Esophagus muscularis mucosa (tissue), 4 donors: ENCODE results near the gene NFATC1. TPM values are rescaled to one million over a fixed set of nuclear protein-coding genes. Genes with fewer than 3 reads are reported as not detected.

ENCODE experiments used
- DNase-seq: peaks from one replicate; pipeline ENCODE4 v3.0.0-alpha.2; 2017; ENCODE audit errors: extremely low spot score
- H3K27ac ChIP-seq, 4 donors: fragments of 200-600 bp; sonication (generic); replicated peaks in 1 of 4; 1 replicate in 3 of 4; 2 replicates in 1 of 4; pipeline ENCODE4 v1.5.1; 2016 to 2019; ENCODE audit warnings: mild to moderate bottlenecking in 1 of 4
- H3K27me3 ChIP-seq, 4 donors: fragments of 200-600 bp; sonication (generic); one replicate each; pipeline versions ENCODE4 v1.5.1 to v1.6.0; 2016 to 2019
- H3K36me3 ChIP-seq, 4 donors: fragments of 200-600 bp; sonication (generic); one replicate each; pipeline ENCODE4 v1.5.1; 2016 to 2019
- H3K4me1 ChIP-seq, 4 donors: fragments of 200-600 bp; sonication (generic); one replicate each; pipeline ENCODE4 v1.5.1; 2016 to 2019
- H3K4me3 ChIP-seq, 4 donors: fragments of 200-600 bp; sonication (generic); 1 replicate in 2 of 4; 2 replicates in 2 of 4; pipeline ENCODE4 v1.5.1; 2016 to 2019; ENCODE audit warnings: mild to moderate bottlenecking in 4 of 4, moderate library complexity in 1 of 4
- H3K9me3 ChIP-seq, 4 donors: fragments of 200-600 bp; sonication (generic); 1 replicate in 3 of 4; 2 replicates in 1 of 4; pipeline ENCODE4 v1.5.1; 2016 to 2019
- CTCF ChIP-seq, 3 experiments: fragments of 200-600 bp in 2 of 3; fragments of 450-650 bp in 1 of 3; sonication (generic) in 2 of 3; IDR thresholded peaks; one replicate each; pipeline ENCODE4 v1.5.1; 2017 to 2019; ENCODE audit warnings: antibody characterized with exemption in 3 of 3, mild to moderate bottlenecking in 2 of 3, moderate library complexity in 1 of 3
- EP300 ChIP-seq: sonication (generic); formaldehyde crosslinking; IDR thresholded peaks from one replicate; pipeline ENCODE4 v1.6.1; 2017; ENCODE audit warnings: antibody characterized with exemption
- POLR2A ChIP-seq: fragments of 450-650 bp; IDR thresholded peaks from one replicate; pipeline ENCODE4 v1.6.1; 2017; ENCODE audit warnings: antibody characterized with exemption, moderate library complexity, mild to moderate bottlenecking, low read depth
- POLR2AphosphoS5 ChIP-seq, 2 donors: sonication (generic); formaldehyde crosslinking; IDR thresholded peaks; one replicate each; pipeline ENCODE4 v1.6.1; 2017; ENCODE audit warnings: antibody characterized with exemption in 2 of 2
- WGBS: methylation state at CpG from one replicate; pipeline ENCODE4 v1.1.5; 2018; 5-methylcytosine and 5-hydroxymethylcytosine counted together
- intact Hi-C: fragments of 100-400 bp; cut with DNase I; formaldehyde crosslinking; loops from one replicate; pipeline ENCODE4 v1.15.1; 2023
- total RNA-seq, 4 donors: library from RNA; depleted of rRNA; stranded (reverse); fragments of >200 nt; gene quantifications; one replicate each; pipeline versions ENCODE4 v1.1.0 to v1.2.1, GENCODE V29; 2016

Gene NFATC1
- total RNA-seq, 4 donors from 2014 or later: 15.0 to 22.0 (median 17.8) TPM

GRCh38 chr18:79477711-79478483 lies 82.2 kb downstream of the NFATC1 start:
- intact Hi-C loops: no loop called here
- WGBS: 90% methylated on average over 11 of the region's 22 CpGs
- no peak overlapping the region for H3K27ac ChIP-seq
- no peaks in the 10 kb centered on the region for H3K4me1 ChIP-seq
- no peak for DNase-seq
- no peaks in the 10 kb centered on the region for H3K27me3 ChIP-seq
- H3K36me3 ChIP-seq: peaks cover 10 to 60% (median 34%) of the 10 kb centered on the region in 4 donors
- no peak for TF ChIP-seq CTCF (IDR thresholded peaks at IDR 0.05)
- no peak for TF ChIP-seq EP300
- TF ChIP-seq POLR2AphosphoS5 (IDR thresholded peaks at IDR 0.05): no peak
- TF ChIP-seq POLR2A: no peak
- no peaks in the 10 kb centered on the region for H3K9me3 ChIP-seq
- no peak overlapping the region for H3K4me3 ChIP-seq

- intact Hi-C loops: no loop called here
- DNase-seq: no peak
- H3K4me1 ChIP-seq: no peaks in the 10 kb centered on the region
- no peak overlapping the region for H3K4me3 ChIP-seq
- no peak for TF ChIP-seq POLR2A
- TF ChIP-seq CTCF (IDR thresholded peaks at IDR 0.05): no peak
- no peak for TF ChIP-seq EP300
- TF ChIP-seq POLR2AphosphoS5 (IDR thresholded peaks at IDR 0.05): no peak
- peaks cover 10 to 53% (median 29%) of the 10 kb centered on the region in 4 donors for H3K36me3 ChIP-seq
- no peaks in the 10 kb centered on the region for H3K27me3 ChIP-seq
- H3K27ac ChIP-seq: no peak overlapping the region
- no peaks in the 10 kb centered on the region for H3K9me3 ChIP-seq
- 96% methylated on average over 26 of the region's 33 CpGs for WGBS
Measured at GRCh38 chr18:79478484-79479115, 82.9 kb downstream of the NFATC1 start.

GRCh38 chr18:79479116-79479760 lies 83.5 kb downstream of the NFATC1 start:
- no peak for DNase-seq
- H3K9me3 ChIP-seq: no peaks in the 10 kb centered on the region
- peaks cover 0 to 6% (median 0%) of the 10 kb centered on the region in 4 donors for H3K4me1 ChIP-seq
- no peak for TF ChIP-seq POLR2AphosphoS5 (IDR thresholded peaks at IDR 0.05)
- TF ChIP-seq EP300: no peak
- TF ChIP-seq POLR2A: no peak
- no peak for TF ChIP-seq CTCF (IDR thresholded peaks at IDR 0.05)
- peaks cover 10 to 53% (median 28%) of the 10 kb centered on the region in 4 donors for H3K36me3 ChIP-seq
- no peak overlapping the region for H3K27ac ChIP-seq
- no peaks in the 10 kb centered on the region for H3K27me3 ChIP-seq
- intact Hi-C loops: no loop called here
- H3K4me3 ChIP-seq: no peak overlapping the region
- 93% methylated on average over 22 of the region's 25 CpGs for WGBS

GRCh38 chr18:79479761-79480161 lies 84.0 kb downstream of the NFATC1 start:
- no peaks in the 10 kb centered on the region for H3K27me3 ChIP-seq
- DNase-seq: no peak
- intact Hi-C loops: no loop called here
- peaks cover 0 to 11% (median 2%) of the 10 kb centered on the region in 4 donors for H3K4me1 ChIP-seq
- no peaks in the 10 kb centered on the region for H3K9me3 ChIP-seq
- 89% methylated on average over 12 of the region's 20 CpGs for WGBS
- H3K4me3 ChIP-seq: no peak overlapping the region
- peaks cover 10 to 53% (median 29%) of the 10 kb centered on the region in 4 donors for H3K36me3 ChIP-seq
- TF ChIP-seq EP300: no peak
- TF ChIP-seq POLR2A: no peak
- TF ChIP-seq POLR2AphosphoS5 (IDR thresholded peaks at IDR 0.05): no peak
- TF ChIP-seq CTCF (IDR thresholded peaks at IDR 0.05): no peak
- no peak overlapping the region for H3K27ac ChIP-seq
